Measurements from ENCODE around the gene SEC24B.

The SEC24B gene

DNA sequence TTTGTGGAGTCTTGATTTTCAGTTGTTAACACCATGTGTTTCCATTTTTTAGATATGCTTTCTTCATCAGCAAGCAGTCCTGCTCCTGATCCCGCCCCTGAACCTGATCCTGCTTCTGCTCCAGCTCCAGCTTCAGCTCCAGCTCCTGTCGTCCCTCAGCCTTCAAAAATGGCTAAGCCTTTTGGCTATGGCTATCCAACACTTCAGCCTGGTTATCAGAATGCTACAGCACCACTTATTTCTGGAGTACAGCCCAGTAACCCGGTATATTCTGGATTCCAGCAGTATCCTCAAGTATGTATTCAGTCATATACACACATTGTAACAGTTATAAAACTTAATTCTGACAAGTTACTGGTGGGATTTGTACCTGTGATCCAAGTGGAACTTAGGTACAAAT lies 60.9 kb downstream of the SEC24B start:
- TF ChIP-seq CTCF (conservative IDR thresholded peaks at IDR 0.05; ENCODE audit: control insufficient read depth, insufficient read depth, low read depth, low read length): no peak
- DNase-seq (ENCODE audit: low read depth): no peak
- H3K4me3 ChIP-seq (ENCODE audit: control insufficient read depth, low read depth, low read length): no peak overlapping the region

DNA sequence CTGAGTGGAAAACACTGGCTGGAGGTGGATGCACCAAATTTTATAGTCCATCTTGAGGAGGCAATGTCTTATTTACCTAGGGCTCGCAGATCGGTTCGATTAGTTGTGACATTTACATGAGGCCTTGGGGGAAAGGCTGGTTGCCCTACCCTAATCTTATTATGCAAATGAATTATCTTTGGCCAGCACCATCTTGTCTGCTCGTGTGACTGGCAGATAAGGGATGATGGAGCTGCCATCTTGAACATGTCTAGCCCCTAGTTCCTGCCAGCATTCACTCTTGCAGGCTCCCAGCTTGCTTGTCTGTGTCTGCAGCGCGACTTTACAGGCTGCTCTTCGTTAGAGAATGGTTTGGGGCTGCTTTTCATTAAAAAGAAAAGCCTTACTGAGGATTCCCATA lies 61.9 kb downstream of the SEC24B start:
- no peak for TF ChIP-seq CTCF (conservative IDR thresholded peaks at IDR 0.05; ENCODE audit: control insufficient read depth, insufficient read depth, low read depth, low read length)
- no peak overlapping the region for H3K4me3 ChIP-seq (ENCODE audit: control insufficient read depth, low read depth, low read length)
- no peak for DNase-seq (ENCODE audit: low read depth)

DNA sequence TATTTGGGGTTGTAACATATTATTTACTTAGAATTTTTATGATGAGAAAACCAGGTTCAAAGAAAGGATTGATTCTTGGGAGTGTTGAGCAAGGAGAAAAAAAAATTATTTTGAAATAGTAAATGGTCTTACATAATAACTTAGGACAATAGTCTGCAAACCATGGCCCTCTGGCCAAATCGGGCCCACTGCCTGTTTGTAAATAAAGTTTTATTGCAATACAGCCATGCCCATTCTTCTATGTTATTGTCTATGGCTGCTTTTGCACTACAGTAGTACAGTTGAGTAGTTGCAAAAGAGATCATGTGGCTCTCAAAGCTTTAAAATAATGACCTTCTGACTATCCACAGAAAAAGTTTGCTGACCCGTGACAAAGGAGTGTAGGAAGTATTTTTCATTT lies 63.3 kb downstream of the SEC24B start:
- no peak for DNase-seq (ENCODE audit: low read depth)
- TF ChIP-seq CTCF (conservative IDR thresholded peaks at IDR 0.05; ENCODE audit: control insufficient read depth, insufficient read depth, low read depth, low read length): no peak
- H3K4me3 ChIP-seq (ENCODE audit: control insufficient read depth, low read depth, low read length): no peak overlapping the region

DNA sequence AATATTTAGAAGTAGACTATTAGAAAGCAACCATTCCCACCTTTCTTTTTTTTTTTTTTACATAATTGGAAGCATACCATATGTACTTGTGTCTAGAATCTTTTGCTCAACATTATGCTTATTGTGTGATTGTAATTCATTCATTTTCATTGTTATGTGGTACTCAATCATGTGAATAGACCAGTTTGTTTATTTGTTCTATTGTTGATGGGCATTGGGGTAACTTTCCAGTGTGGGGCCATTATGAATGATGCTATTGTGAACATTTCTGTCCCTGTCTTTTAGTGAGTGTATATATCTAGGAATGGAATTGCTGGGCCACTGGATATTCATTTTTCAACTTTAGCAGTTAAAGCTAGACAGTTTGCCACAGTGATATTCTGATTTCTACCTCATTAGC lies 63.9 kb downstream of the SEC24B start:
- DNase-seq (ENCODE audit: low read depth): no peak
- TF ChIP-seq CTCF (conservative IDR thresholded peaks at IDR 0.05; ENCODE audit: control insufficient read depth, insufficient read depth, low read depth, low read length): no peak
- no peak overlapping the region for H3K4me3 ChIP-seq (ENCODE audit: control insufficient read depth, low read depth, low read length)

DNA sequence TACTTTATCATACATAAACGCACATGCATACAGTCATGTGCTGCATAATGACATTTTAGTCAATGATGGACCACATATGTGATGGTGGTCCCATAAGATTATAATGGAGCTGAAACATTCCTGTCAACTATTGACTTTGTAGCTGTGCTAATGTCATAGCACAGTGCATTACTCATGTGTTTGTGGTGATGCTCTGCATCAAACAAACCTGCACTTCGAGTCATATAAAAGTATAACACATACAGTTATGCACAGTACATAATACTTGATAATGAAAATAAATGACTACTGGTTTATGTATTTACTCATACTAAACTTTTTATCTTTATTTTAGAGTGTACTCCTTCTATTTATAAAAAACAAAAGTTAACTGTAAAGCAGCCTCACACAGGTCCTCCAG lies 65.9 kb downstream of the SEC24B start:
- DNase-seq (ENCODE audit: low read depth): peak; percentile 2
- no peak for TF ChIP-seq CTCF (conservative IDR thresholded peaks at IDR 0.05; ENCODE audit: control insufficient read depth, insufficient read depth, low read depth, low read length)
- H3K4me3 ChIP-seq (ENCODE audit: control insufficient read depth, low read depth, low read length): no peak overlapping the region

GRCh38 chr4:109506890-109507289 lies 73.3 kb downstream of the SEC24B start:
- no peak overlapping the region for H3K4me3 ChIP-seq (ENCODE audit: control insufficient read depth, low read depth, low read length)
- DNase-seq (ENCODE audit: low read depth): no peak
- no peak for TF ChIP-seq CTCF (conservative IDR thresholded peaks at IDR 0.05; ENCODE audit: control insufficient read depth, insufficient read depth, low read depth, low read length)

DNA sequence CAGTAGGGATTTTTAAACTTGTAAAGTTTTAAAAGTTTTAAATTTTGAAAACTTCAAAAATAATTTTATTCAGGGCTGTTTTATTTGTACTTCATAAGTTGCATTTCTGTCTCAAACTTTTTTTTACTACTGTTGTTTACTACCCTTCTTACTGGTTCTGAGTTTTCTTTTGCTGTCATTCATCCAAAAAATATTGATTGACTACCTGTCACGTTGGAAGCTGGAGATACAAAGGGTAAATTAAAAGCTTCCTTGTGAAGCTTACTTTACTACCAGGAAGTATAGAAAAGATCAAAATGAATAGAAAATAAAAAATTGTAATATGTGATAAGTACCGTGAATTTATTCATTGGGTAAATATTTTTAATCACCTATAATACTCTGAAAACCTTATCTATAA lies 77.1 kb downstream of the SEC24B start:
- H3K4me3 ChIP-seq (ENCODE audit: control insufficient read depth, low read depth, low read length): no peak overlapping the region
- TF ChIP-seq CTCF (conservative IDR thresholded peaks at IDR 0.05; ENCODE audit: control insufficient read depth, insufficient read depth, low read depth, low read length): no peak
- no peak for DNase-seq (ENCODE audit: low read depth)

Measured in fibroblast of mammary gland (primary cell).